Measurements from ENCODE around the gene GABRD.

GABRD gene

DNA sequence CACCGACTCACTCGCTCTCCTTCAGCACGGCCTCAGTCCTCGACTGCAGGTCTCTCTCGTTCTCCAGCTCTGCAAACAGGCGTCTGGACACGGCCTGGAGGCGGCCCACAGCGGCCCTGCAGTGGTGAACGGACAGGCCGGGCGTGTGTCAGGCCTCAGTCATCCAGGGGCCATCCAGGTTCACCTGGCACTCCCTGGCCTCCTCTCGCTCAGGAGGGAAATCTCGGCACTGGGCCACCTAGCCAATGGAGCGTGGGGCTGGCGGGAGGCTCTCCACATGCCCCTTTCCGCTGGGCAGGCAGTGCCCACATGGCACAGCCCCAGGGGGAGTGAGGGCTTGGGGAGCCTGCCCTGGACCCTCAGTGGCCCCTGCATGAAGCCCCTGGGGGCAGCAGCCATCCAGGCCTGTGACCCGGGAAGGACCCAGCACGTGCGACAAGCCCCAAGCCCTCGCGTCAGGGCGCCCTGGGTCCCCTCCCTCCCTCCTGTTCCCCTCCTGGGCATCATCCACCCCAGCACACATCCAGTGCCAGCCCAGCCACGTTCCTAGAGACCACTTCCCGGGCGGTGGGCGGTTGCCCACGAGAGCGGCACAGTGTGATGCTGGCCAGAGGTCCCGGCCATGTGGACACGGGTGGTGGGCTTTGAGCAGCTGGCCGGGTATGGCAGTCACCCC lies 33.6 kb upstream of the GABRD start:
- DNase-seq (ENCODE audit: low read depth in 2 of 2) = no peak

DNA sequence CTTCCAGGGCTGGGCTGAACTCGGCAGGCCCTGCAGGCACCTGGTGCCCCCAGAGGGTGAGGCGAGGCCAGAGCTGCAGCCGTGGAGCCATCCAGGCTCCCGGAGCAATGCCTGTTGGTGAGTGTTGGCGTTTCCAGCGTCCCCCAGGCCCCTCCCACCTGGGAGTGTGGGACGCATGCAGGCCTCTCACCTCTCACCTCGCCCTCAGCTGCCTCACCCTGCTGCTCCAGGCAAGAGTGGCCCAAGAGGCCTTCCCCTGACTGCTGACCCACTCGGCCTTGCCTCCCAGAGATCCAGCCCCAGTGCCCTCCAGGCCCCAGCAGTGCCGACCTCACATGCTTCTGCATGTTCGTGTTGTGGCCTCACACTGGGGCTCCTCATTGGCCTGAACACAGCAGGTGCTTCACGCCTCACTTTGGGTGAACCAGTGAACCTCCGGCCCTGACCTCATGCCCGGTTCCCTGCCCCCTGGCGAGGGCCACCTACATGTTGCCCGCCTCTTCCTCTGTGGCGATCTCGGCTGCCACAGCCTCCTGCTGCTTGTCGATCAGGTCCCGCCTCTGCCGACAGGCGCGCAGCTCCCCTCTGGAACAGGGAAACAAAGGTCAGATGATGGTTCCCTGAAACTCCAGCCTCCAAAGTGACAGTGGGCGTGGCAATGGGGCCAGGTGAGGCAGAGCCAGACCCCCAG lies 32.5 kb upstream of the GABRD start:
- no peak for DNase-seq (ENCODE audit: low read depth in 2 of 2)

DNA sequence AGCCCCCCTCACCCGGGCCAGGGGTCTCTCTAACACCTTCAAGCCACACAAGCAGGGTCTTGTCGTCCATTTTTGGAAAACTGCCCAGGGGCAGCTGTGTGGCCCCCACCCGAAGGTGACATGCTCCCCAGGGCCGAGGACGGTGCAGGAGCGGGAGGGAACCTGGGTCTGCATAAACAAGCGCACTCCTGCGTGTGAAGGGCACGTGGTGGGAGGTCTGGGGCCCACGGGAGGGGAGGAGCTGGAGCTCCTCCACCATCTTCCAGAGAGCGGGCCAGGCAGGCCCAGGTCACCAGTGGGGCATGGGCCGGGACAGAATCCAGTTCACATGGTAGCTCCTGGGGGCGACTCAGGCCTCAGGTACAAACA lies 32.0 kb upstream of the GABRD start:
- DNase-seq (ENCODE audit: low read depth in 2 of 2) = no peak

DNA sequence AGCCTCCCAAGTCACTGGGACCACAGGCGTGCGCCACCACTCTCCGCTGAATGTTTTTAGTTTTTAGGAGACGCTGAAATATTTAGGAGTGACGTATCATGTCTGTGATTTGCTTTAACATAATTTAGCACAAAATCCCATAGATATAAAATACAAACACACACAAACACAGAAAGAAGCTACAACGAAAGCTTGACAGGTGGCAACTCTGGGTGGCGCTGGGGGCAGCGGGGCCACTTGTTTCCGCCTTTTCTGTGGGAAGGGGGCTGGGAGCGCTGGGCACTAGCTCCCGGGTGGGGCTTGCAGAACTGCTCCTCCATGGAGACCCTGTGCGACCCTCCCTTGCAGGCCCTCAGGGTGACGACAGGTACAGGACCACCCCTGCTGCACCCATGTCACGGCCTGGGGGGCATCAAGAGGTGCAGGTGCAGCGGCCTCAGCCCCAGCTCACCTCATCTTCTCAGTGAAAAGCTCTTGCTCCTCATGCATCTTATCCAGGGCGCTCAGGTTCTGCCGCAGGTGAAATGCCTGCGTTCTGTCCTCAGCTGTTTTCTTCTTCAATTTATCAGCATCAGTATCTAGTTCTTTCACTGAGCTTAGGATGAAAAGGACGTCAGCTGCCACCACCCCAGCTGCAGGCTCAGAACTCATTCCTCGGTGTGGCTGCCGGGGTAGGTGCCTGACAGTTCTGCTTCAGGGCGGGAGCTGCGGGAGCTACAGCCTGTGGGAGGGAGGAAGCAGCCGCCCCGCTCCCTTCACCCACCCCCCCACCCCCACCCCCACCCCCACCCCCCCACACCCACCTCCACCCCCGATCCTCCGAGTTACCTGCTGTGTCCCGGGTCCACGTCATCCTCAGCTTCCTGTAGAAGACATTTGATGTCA lies 30.8 kb upstream of the GABRD start:
- DNase-seq (ENCODE audit: low read depth in 2 of 2) = no peak

DNA sequence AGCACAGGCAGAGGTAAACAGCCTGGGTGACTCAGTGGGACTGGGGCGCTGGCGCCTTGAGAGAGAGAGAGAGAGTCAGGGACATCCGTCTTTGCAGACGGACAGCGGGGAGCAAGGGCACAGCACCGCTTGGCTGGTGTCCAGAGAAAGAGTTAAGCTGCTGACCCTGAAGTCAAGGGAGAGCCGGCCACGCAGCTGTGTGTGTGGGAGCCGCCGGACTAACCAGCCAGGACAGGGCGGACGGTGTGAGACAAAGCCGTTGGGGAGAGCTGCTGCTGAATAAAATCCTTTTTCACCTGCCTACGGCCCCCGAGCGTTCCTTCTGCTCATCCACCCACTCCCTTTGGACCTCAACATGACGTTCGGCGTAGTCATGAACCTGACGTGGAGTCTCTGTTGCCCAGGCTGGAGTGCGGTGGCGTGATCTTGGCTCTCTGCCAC lies 30.0 kb upstream of the GABRD start:
- DNase-seq (ENCODE audit: low read depth in 2 of 2) = no peak

DNA sequence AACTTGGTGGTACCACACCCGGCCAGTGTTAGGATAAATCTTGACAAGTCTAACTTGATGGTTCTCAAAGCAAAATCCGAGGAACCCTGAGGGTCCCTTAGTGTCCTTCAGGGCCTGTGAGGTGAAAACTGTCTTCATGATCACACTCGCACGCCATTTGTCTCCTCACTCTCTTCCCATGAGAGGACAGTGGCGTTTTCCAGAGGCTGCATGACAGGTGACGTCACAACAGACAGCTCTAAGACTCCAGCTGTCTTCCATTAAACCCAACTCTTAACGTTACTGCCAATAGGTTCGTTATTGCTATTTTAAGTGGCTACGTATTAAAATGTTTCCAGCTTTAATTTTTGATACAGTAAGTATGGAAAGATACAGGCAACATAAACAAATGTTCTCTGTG lies 29.4 kb upstream of the GABRD start:
- no peak for DNase-seq (ENCODE audit: low read depth in 2 of 2)

DNA sequence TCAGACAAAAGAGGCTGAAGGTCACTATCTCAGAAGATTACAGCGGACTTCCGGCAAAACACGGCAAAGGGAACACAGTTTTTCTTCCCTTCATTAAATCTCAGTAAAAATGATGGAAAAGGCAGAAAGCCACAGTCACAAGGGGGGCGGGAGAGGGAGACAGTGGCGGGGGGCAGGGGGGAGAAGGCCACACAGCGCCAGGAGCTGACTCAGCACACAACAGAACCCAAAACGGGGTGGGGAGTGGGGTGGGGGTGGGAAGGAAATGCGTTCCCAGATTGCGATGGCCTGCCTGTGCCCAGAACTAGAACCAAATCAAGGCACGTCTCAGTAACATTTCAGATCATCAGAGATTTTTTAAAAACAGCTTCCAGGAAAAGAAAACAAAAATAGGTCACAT lies 28.9 kb upstream of the GABRD start:
- DNase-seq (ENCODE audit: low read depth in 2 of 2) = no peak

DNA sequence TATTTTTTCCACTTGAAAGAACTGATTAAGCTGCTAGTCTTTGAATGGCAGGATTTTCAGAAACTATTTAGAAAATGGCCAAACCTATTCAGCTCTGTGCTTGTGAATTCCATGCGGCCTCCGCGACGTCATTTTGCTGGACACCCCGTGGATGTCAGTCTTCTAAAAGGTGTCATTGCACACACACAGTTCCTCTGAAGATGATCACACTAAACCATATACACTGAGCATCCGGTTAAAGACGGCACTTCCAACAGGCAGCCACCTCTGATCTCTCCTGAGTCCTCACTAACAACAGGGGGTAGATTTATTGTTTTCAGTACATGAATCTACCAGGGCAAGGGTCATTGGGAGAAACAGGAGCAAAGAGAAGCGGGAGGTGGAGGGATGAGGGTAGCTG lies 24.6 kb upstream of the GABRD start:
- DNase-seq (ENCODE audit: low read depth in 2 of 2) = no peak

DNA sequence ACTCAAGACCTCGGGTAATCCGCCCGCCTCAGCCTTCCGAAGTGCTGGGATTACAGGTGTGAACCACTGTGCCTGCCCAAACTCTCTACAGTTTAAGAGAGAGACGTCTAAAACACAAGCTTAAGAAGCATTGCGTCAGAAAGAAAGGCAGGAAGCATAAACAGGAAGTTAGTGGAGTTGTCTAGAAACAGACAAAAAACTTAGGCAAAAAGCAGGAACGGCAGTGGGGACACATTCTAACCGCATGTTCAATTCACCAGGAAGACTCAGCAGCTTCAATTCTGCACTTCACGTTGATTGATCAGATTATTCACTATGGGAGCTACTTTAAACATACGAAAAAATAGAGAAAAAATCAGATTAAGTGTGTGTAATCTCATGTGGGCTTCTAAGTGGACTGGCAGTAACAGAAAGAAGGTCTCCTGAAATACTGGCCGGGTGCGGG lies 22.9 kb upstream of the GABRD start:
- no peak for DNase-seq (ENCODE audit: low read depth in 2 of 2)

DNA sequence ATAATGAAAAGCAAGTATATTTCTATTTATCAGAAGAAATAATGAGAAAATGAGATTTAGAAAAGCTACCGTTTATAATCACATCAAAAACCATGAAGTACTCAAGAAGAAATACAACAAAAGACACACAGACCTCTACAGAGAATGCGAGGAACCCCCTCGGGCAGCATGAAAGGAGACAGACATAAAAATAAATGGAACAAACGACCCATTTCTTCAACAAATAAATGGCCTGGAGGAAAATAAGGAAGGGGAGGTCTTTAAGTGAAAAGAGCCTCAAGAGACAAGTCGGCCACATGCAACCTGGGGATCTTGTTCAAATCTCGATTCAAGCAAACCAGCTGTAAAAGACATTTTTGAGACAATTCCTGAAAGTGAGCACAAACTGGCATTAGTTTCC lies 21.6 kb upstream of the GABRD start:
- DNase-seq (ENCODE audit: low read depth in 2 of 2) = no peak

DNA sequence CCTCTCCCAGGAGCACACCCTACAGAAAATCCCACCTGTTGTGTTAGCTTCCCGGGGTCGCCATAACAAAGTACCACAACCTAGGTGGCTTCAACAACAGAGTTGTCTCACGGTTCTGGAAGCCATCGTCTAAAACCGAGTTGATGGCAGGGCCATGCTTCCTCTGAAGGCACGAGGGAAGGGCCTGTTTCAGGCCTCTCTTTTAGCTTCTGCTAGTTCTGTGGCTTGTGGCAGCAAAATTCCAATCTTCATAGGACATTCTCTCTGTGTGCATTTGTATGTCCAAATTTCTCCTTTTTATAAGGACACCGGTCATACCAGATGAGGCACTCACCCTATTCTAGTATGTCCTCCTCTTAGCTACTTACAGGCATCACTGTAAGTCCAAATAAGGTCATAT lies 18.7 kb upstream of the GABRD start:
- no peak for DNase-seq (ENCODE audit: low read depth in 2 of 2)

DNA sequence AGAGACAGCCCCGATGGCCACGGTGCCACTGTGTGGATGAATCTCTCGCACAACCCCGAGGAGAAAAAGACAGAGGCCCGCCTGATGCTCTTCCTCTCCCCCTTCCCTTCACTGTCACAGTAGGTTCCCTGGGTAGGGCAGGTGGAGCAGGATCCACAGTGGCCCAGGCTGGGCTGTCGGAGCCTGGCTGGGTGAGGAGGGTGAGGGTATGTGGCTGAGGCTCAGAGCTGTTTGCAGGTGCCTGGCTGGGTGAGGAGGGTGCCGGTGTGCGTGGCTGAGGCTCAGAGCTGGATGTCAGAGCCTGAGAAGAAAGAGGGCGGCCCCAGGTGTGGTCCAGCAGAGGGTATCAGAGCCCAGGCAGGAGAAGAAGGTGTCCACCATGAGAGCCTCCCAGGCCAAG lies 18.3 kb upstream of the GABRD start:
- DNase-seq (ENCODE audit: low read depth in 2 of 2) = no peak

DNA sequence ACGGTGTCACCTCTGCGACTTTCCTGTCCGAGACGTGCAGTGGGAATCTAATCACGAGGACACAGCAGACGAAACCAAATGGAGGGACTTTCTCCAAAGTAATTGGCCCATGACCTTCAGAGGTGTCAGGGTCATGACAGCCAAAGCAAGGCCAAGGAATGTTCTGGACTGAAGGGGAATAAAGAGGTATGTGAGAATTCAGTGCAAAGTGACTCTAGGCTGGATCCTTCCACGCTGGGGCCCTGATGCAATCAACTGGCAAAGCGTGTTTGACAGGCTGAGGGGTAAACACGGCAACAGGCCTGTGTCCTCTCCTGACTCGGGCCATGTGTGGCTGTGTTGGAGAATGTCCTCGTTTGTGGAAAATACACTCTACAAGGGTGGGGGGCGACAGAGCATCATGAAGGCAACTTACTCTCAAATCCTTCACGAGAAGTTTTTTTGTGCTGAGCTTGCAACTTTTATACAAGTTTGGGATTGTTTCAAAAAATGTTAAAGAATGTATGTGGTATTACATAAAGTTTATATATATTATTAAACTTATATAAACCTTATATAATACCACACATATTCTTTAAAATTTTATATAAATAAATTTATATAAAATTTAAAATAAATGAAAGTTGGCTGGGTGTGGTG lies 17.3 kb upstream of the GABRD start:
- DNase-seq (ENCODE audit: low read depth in 2 of 2) = no peak

DNA sequence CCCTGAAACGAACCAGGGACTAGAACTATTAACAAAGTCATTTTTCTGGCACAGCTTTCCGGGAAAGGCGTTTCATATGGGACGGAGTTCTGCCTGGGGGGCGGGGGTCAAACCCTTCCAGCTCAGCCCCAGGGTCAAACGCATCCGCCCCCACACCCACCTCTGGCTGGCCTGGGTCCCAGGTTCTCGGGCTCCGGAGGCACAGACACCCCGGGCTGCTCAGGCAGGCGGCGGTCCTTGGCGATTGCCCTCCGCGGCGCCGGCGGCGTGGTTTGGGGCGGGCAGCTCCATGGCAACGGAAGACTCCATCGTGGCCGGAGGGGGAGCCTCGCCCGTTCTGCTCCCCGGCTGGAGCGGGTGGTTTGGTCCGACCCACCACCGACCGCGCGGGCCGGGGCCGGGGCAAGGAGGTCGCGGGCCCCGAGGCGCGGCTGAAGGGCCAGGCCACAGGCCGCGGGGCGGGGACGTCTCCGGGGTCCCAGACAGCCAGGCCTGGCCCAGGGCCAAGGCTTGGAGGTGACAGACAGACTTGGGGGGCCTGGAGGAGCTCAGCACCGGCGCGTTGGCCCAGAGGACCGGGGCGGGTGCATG lies 15.5 kb upstream of the GABRD start, which contains the start of gene CFAP74:
CFAP74 (minus strand) TSS at position 246 of the 591 bp plus-strand sequence. CDS start 12,830 bp downstream, outside the sequence.
- no peak for DNase-seq (ENCODE audit: low read depth in 2 of 2)

DNA sequence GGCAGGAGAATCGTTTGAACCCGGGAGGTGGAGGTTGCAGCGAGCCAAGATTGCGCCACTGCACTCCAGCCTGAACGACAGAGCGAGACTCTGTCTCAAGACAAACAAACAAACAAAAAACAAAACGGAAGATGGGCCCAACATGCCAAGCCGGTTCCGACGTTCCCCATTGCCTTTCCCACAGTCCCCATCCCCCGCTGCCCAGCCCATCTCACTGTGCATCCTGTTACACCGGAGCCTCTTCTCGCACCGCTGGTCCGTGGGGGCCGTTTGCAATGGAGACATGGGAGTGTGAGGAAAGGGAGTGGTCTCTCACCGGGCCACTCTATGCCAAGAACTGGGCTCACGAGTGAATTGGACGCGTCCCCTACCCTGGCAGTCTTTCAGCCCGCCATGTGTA lies 14.3 kb upstream of the GABRD start:
- no peak for DNase-seq (ENCODE audit: low read depth in 2 of 2)

DNA sequence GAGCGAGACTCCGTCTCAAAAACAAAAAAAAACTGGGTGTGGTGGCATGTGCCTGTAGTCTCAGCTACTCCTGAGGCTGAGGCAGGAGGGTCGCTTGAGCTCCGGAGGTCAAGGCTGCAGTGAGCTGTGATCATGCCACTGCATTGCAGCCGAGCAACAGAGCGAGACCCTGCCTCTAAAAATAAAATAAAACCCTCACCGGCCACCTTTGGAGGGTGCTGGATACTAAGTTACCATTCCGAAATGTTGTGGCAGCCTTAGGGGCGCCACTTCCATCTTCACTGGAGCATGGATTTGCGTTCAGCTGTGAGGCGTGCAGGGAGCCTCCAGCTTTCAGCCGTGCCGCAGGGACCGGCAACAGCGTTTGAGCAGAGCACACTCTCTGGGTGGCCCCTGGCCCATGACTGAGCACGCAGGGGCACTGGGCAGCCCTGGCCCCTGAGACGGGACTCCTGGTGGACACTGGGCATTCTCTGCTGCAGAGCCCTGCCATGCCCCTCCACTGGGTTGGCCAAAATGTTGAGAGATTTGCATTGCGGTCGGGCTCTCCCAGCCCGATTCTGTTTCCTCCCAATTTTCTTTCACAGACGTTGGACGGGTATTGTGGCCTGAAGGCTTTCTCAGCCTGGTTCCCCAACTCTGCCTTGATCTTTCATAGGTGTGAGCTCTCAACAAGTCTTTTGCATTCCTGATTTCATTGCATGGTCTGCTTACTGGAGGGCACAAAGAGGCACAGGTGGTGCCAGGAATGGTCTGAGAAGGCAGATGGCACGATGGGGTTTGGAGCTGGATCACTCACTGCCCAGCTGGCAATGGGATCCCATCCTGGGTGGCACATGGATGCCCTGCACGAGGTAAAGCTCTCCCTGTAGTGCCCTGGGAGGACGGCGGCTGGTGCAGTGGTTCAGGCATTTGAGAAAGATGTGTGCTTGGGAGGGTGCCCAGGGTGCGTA lies 9.8 kb upstream of the GABRD start:
- no peak for DNase-seq (ENCODE audit: low read depth in 2 of 2)

DNA sequence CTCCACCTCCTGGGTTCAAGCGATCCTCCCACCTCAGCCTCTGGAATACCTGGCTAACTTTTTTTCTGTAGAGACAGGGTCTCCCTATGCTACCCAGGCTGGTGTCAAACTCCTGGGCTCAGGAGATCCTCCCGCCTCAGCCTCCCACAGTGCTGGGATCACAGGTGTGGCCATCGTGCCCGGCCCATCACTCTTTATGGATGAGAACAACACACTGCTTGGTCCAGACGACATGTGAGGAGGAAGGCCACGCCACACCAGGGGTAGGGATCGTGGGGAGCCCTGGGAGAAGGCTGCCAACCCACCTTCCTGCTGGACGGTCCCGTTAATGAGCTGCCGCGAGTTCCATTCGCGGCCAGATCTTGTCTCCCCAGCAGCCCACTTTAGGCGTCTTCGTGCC lies 5.0 kb upstream of the GABRD start:
- DNase-seq (ENCODE audit: low read depth in 2 of 2) = no peak

DNA sequence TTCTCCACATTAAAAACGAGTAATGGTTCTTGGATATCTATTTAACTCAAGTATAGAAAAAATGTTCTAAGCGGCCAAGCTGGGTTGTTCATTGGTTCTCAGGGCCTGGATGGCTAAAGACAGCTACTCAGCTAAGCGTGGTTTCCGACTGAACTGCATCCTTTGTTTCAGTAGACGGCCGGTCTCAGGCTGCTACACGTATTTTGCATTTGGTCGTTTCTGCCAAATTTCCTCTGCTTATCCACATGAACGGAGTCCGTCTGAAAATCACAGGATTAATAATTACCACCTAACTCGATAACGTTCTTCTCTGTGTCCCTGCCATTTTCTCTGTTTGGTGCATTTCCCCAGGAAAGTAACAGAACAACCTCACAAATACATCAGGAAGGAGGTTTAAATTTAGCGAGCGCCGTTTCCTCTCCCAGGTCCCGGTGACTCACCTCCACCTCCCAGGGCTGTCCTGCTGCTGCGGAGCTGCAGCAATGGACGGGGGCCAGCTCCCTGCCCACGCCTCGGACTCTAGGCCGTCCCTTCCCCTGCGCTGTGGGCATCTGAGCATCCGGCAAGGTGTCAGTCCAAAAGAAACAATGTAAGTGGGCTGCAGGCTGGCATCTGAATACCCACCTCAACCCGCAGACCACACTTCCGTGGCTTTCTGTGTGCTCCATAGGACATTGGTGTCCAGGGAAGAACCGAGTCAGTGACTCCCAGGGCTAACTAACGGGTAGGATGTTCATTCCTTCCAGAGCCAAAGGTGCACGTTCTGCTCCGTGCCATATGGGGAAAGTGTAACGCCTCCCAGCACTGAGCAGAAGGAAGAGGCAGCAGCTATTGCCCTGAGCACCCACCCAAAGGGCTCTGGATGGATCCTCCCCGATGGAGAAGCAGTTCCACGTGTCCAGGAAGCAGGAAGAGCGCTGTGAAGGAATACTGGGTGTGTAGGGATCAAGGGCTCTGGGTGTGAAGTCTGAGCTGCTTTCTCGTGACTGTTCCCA lies 4.1 kb upstream of the GABRD start:
- no peak for DNase-seq (ENCODE audit: low read depth in 2 of 2)

DNA sequence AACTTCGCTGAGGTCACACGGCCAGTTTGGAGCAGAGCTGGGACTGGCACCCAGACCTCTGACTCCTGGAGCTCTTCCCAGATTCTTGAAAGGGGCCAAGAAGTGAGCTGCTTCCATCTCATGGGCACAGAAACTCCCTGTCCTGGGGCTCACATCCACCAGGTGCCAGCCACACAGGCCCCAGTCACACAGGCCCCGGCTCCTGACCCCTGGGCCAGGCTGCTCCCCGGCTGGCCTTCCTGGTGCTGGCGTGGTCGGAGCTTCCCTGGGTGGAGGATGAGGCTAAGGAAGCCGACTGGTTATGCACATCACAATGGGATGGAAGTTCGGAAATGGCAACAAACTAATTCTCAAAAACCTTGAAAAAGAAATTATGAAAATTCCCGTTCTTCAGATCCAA lies 3.0 kb upstream of the GABRD start:
- no peak for DNase-seq (ENCODE audit: low read depth in 2 of 2)
